PC-9 (cell line): ENCODE results near the gene KCNK17. TPM values are rescaled to one million over a fixed set of nuclear protein-coding genes. Genes with fewer than 3 reads are reported as not detected.

Source experiments
- BruUV-seq: library from RNA; stranded (reverse); fragments of 400-500 nt; replicated peaks from 2 replicates; lab custom pipeline; 2021; lab: Mats Ljungman, UMichigan
- CTCF ChIA-PET: fragments of 300-600 bp; sonication (Branson Sonifier 250); formaldehyde crosslinking; loops from one replicate; lab custom pipeline; 2022; ENCODE audit warnings: antibody characterized with exemption; lab: Charles Lee
- POLR2A ChIA-PET: fragments of 300-600 bp; sonication (Branson Sonifier 250); formaldehyde crosslinking; loops from one replicate; lab custom pipeline; 2022; ENCODE audit warnings: antibody characterized with exemption; ENCODE audit not compliant: unreplicated experiment; lab: Charles Lee
- DNase-seq, 2 experiments: peaks; one replicate each; pipeline versions ENCODE4 v3.0.0 to v3.0.0-alpha.2; 2015 to 2022; ENCODE audit warnings: mixed read lengths in 1 of 2
- H2AFZ ChIP-seq: fragments of 200-600 bp; sonication (generic); 2 replicates; pipeline ENCODE4 v1.8.1; 2017; ENCODE audit warnings: antibody characterized with exemption
- H3F3A ChIP-seq: fragments of 200-600 bp; sonication (generic); 2 replicates; pipeline ENCODE4 v1.8.1; 2017; ENCODE audit warnings: antibody characterized with exemption, mild to moderate bottlenecking, low read depth; ENCODE audit not compliant: insufficient read depth
- H3K27ac ChIP-seq: fragments of 200-600 bp; sonication (generic); 2 replicates; pipeline ENCODE4 v1.6.1; 2016; ENCODE audit warnings: mixed run types
- H3K27me3 ChIP-seq: fragments of 200-600 bp; sonication (generic); 2 replicates; pipeline ENCODE4 v1.6.1; 2016; ENCODE audit warnings: low read depth, mixed run types; ENCODE audit not compliant: insufficient read depth
- H3K36me3 ChIP-seq: fragments of 200-600 bp; sonication (generic); 2 replicates; pipeline ENCODE4 v1.6.1; 2016; ENCODE audit warnings: low read depth, mixed run types
- H3K4me1 ChIP-seq: fragments of 200-600 bp; sonication (generic); replicated peaks from 2 replicates; pipeline ENCODE4 v1.6.1; 2016; ENCODE audit warnings: mixed run types; ENCODE audit not compliant: insufficient read depth
- H3K4me2 ChIP-seq: fragments of 200-600 bp; sonication (generic); 2 replicates; pipeline ENCODE4 v1.6.1; 2017; ENCODE audit warnings: mixed run types
- H3K4me3 ChIP-seq: fragments of 200-600 bp; sonication (generic); 2 replicates; pipeline ENCODE4 v1.6.1; 2016; ENCODE audit warnings: mixed run types
- H3K79me2 ChIP-seq: fragments of 200-600 bp; sonication (generic); 2 replicates; pipeline ENCODE4 v1.6.1; 2017; ENCODE audit warnings: low read depth, mixed run types
- H3K9me2 ChIP-seq: fragments of 200-600 bp; sonication (generic); 2 replicates; pipeline ENCODE4 v1.8.1; 2017; ENCODE audit warnings: mild to moderate bottlenecking; ENCODE audit not compliant: insufficient read depth
- H3K9me3 ChIP-seq: fragments of 200-600 bp; sonication (generic); 2 replicates; pipeline ENCODE4 v1.8.1; 2016; ENCODE audit warnings: low read depth; ENCODE audit not compliant: insufficient read depth
- H4K20me1 ChIP-seq: fragments of 200-600 bp; sonication (generic); 2 replicates; pipeline ENCODE4 v1.8.1; 2017; ENCODE audit not compliant: insufficient read depth
- CTCF ChIP-seq: fragments of 200-600 bp; sonication (generic); conservative IDR thresholded peaks from 2 replicates; pipeline ENCODE4 v1.6.1; 2017; ENCODE audit warnings: mixed run types, antibody characterized with exemption, mild to moderate bottlenecking, moderate library complexity
- EZH2 ChIP-seq: fragments of 200-600 bp; sonication (generic); IDR thresholded peaks from 2 replicates; pipeline ENCODE4 v1.8.0; 2017; ENCODE audit warnings: antibody characterized with exemption, low read depth
- intact Hi-C: fragments of 100-400 bp; cut with micrococcal nuclease; formaldehyde crosslinking; loops from one replicate; pipeline ENCODE4 v1.10.0; 2022; ENCODE audit not compliant: unreplicated experiment
- total RNA-seq: library from RNA; stranded (reverse); gene quantifications from 2 replicates; pipeline ENCODE4 v1.2.3, GENCODE V29; 2021

Gene KCNK17
- total RNA-seq, 1 experiment from 2014 or later: not detected

- no peaks in the 10 kb centered on the region for H3K9me3 ChIP-seq
- H3K4me1 ChIP-seq: no peaks in the 10 kb centered on the region
- peak; percentile 94 for TF ChIP-seq CTCF
- no peak for TF ChIP-seq EZH2
- H2AFZ ChIP-seq: no peak overlapping the region
- no peaks in the 10 kb centered on the region for H3K9me2 ChIP-seq
- H4K20me1 ChIP-seq: no peaks in the 10 kb centered on the region
- intact Hi-C loops: no loop called here
- H3F3A ChIP-seq: no peaks in the 10 kb centered on the region
- no peak overlapping the region for H3K4me2 ChIP-seq
- H3K27ac ChIP-seq: no peak overlapping the region
- DNase-seq: peak in 1 of 2 experiments; percentile 59
- POLR2A ChIA-PET: no interaction called here
- no peaks in the 10 kb centered on the region for H3K79me2 ChIP-seq
- BruUV-seq: no TSS peak
- no peak overlapping the region for H3K4me3 ChIP-seq
- no peaks in the 10 kb centered on the region for H3K36me3 ChIP-seq
- CTCF ChIA-PET: no interaction called here
- peaks cover 61% of the 10 kb centered on the region for H3K27me3 ChIP-seq
Measured at GRCh38 chr6:39347906-39348585, 33.8 kb upstream of the KCNK17 start.

GRCh38 chr6:39347206-39347605 is 33.0 kb upstream of the KCNK17 start:
- ChIA-PET POLR2A (no interaction called here), CTCF (no interaction called here)
- BruUV-seq: no TSS peak
- Histone ChIP-seq H3K27me3 (peaks cover 65% of the 10 kb centered on the region), H2AFZ (no peak overlapping the region), H3K36me3 (no peaks in the 10 kb centered on the region), H4K20me1 (no peaks in the 10 kb centered on the region), H3K79me2 (no peaks in the 10 kb centered on the region), H3K27ac (no peak overlapping the region), H3K4me1 (no peaks in the 10 kb centered on the region), H3F3A (no peaks in the 10 kb centered on the region), H3K9me3 (no peaks in the 10 kb centered on the region), H3K4me2 (no peak overlapping the region), H3K9me2 (no peaks in the 10 kb centered on the region), H3K4me3 (no peak overlapping the region)
- TF ChIP-seq EZH2 (no peak), CTCF (no peak)
- DNase-seq: no peak
- intact Hi-C loops: no loop called here

GRCh38 chr6:39344821-39345280 is 30.6 kb upstream of the KCNK17 start:
- ChIA-PET CTCF (interaction anchor here (0.6 kb wide), 1 partner anchor 199 kb away, joined by 3 read pairs; no protein-coding TSS in a partner anchor), POLR2A (no interaction called here)
- Histone ChIP-seq H3K4me1 (no peaks in the 10 kb centered on the region), H3K9me2 (no peaks in the 10 kb centered on the region), H3K36me3 (no peaks in the 10 kb centered on the region), H3F3A (no peaks in the 10 kb centered on the region), H4K20me1 (no peaks in the 10 kb centered on the region), H3K4me2 (0 out of 2 replicates have a peak overlapping the region, but pooled peaks have one; percentile 15), H3K27me3 (peaks cover 63% of the 10 kb centered on the region), H3K27ac (no peak overlapping the region), H3K79me2 (no peaks in the 10 kb centered on the region), H2AFZ (no peak overlapping the region), H3K4me3 (no peak overlapping the region), H3K9me3 (no peaks in the 10 kb centered on the region)
- BruUV-seq: no TSS peak
- DNase-seq: peak; percentile 12 to 45
- intact Hi-C loops: no loop called here
- TF ChIP-seq CTCF: no peak
- TF ChIP-seq EZH2: no peak
